OCI-LY7 (cell line): ENCODE measurements around the gene CHD9.

Source experiments
- CTCF ChIP-seq: fragments of 200-600 bp; sonication (generic); conservative IDR thresholded peaks from 2 replicates; pipeline ENCODE4 v1.5.1; 2014; ENCODE audit warnings: mild to moderate bottlenecking, antibody characterized with exemption, low read length, moderate library complexity, mixed read lengths
- EZH2phosphoT487 ChIP-seq: fragments of 200-600 bp; sonication (generic); IDR thresholded peaks from 2 replicates; pipeline ENCODE4 v1.6.1; 2018; ENCODE audit warnings: low read depth, borderline replicate concordance, mild to moderate bottlenecking, mixed run types, antibody characterized with exemption, low read length, moderate library complexity, mixed read lengths

- TF ChIP-seq CTCF (no peak), EZH2phosphoT487 (no peak)
Observed at GRCh38 chr16:53082509-53082908, 27.7 kb downstream of the CHD9 start.
